GM18511 (cell line): ENCODE measurements around the gene ENTPD8.
A peak's percentile ranks its signal among the peaks of the same experiment; 100 is the strongest.

ENCODE experiments used
- ATAC-seq: cut with Tn5 transposase; IDR thresholded peaks from one replicate; pipeline ENCODE4 v1.9.1; 2021; ENCODE audit warnings: mild to moderate bottlenecking, moderate library complexity; ENCODE audit not compliant: unreplicated experiment

The ENTPD8 gene

GRCh38 chr9:137449081-137449844 lies 8.1 kb upstream of the ENTPD8 start:
- no peak for ATAC-seq

- ATAC-seq = no peak
Measured at GRCh38 chr9:137448602-137448962, 7.4 kb upstream of the ENTPD8 start.

GRCh38 chr9:137447722-137448601 lies 6.8 kb upstream of the ENTPD8 start:
- no peak for ATAC-seq

- no peak for ATAC-seq
Measured at GRCh38 chr9:137446851-137447471, 5.8 kb upstream of the ENTPD8 start.

- no peak for ATAC-seq
Measured at GRCh38 chr9:137445930-137446431, 4.8 kb upstream of the ENTPD8 start.

GRCh38 chr9:137445275-137445807 lies 4.2 kb upstream of the ENTPD8 start:
- ATAC-seq = peak; percentile 61

- ATAC-seq = no peak
Measured at GRCh38 chr9:137444106-137444790, 3.1 kb upstream of the ENTPD8 start.

GRCh38 chr9:137441935-137442321 lies 771 bp upstream of the ENTPD8 start:
- no peak for ATAC-seq

- ATAC-seq = no peak
Measured at GRCh38 chr9:137439158-137439714, 1.9 kb downstream of the ENTPD8 start.

- no peak for ATAC-seq
Measured at GRCh38 chr9:137438591-137439157, 2.5 kb downstream of the ENTPD8 start.

GRCh38 chr9:137437691-137438590 lies 3.2 kb downstream of the ENTPD8 start:
- no peak for ATAC-seq

GRCh38 chr9:137436761-137437600 lies 4.2 kb downstream of the ENTPD8 start:
- ATAC-seq = no peak

- ATAC-seq = no peak
Measured at GRCh38 chr9:137435980-137436760, 5.0 kb downstream of the ENTPD8 start.

GRCh38 chr9:137435381-137435891 lies 5.7 kb downstream of the ENTPD8 start:
- no peak for ATAC-seq

GRCh38 chr9:137434498-137435380 lies 6.4 kb downstream of the ENTPD8 start:
- no peak for ATAC-seq

GRCh38 chr9:137433916-137434431 lies 7.2 kb downstream of the ENTPD8 start:
- no peak for ATAC-seq
